Suppressor macrophage treated with lipopolysaccharide for 1 hour (primary cell): ENCODE data around the gene TLN1.
A peak's percentile ranks its signal among the peaks of the same experiment; 100 is the strongest.

Source experiments
- DNase-seq, 3 donors: peaks; one replicate each; pipeline ENCODE4 v3.0.0-alpha.2; 2020 to 2022

Gene TLN1, protein sequence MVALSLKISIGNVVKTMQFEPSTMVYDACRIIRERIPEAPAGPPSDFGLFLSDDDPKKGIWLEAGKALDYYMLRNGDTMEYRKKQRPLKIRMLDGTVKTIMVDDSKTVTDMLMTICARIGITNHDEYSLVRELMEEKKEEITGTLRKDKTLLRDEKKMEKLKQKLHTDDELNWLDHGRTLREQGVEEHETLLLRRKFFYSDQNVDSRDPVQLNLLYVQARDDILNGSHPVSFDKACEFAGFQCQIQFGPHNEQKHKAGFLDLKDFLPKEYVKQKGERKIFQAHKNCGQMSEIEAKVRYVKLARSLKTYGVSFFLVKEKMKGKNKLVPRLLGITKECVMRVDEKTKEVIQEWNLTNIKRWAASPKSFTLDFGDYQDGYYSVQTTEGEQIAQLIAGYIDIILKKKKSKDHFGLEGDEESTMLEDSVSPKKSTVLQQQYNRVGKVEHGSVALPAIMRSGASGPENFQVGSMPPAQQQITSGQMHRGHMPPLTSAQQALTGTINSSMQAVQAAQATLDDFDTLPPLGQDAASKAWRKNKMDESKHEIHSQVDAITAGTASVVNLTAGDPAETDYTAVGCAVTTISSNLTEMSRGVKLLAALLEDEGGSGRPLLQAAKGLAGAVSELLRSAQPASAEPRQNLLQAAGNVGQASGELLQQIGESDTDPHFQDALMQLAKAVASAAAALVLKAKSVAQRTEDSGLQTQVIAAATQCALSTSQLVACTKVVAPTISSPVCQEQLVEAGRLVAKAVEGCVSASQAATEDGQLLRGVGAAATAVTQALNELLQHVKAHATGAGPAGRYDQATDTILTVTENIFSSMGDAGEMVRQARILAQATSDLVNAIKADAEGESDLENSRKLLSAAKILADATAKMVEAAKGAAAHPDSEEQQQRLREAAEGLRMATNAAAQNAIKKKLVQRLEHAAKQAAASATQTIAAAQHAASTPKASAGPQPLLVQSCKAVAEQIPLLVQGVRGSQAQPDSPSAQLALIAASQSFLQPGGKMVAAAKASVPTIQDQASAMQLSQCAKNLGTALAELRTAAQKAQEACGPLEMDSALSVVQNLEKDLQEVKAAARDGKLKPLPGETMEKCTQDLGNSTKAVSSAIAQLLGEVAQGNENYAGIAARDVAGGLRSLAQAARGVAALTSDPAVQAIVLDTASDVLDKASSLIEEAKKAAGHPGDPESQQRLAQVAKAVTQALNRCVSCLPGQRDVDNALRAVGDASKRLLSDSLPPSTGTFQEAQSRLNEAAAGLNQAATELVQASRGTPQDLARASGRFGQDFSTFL (N-terminal part only)

DNA sequence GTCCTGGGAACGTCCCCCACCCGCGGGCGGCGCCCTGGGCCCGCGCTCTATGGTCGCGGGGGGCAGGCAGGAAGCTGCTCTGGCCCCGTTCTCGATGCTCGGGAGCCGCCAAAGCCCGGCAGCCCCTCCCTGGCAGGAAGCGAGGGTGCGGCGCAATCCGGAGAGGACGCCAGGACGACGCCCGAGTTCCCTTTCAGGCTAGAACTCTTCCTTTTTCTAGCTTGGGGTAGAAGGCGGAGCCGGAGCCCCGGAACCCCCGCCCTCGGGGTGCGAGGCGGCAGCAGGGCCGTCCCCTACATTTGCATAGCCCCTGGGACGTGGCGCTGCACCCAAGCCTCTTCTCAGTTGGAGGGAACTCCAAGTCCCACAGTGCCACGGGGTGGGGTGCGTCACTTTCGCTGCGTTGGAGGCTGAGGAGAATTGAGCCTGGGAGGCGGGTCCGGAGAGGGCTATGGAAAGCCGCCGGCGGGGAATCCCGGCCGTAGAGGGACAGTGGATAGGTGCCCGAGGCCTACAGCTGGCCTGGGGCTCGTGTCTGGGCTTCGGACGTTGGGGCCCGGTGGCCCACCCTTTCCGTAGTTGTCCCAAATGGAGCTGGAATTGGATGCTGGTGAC is at the start of gene TLN1, which contains the start of gene CREB3:
TLN1 (minus strand) TSS at position 11 of the 615 bp plus-strand sequence. CDS start 6,501 bp downstream, outside the sequence.
CREB3 (plus strand) TSS at position 482 of the 615 bp plus-strand sequence; CDS start at position 589, 107 bp downstream.
- DNase-seq, result peak; percentile 99 to 100 (median 100)

- no peak for DNase-seq
Measured at GRCh38 chr9:35781066-35781465, 49.1 kb upstream of the TLN1 start.

- no peak for DNase-seq
Measured at GRCh38 chr9:35778496-35778895, 46.5 kb upstream of the TLN1 start.

- no peak for DNase-seq
Measured at GRCh38 chr9:35776018-35776417, 44.0 kb upstream of the TLN1 start.

GRCh38 chr9:35774907-35775635 is 43.1 kb upstream of the TLN1 start:
- peak; percentile 64 to 69 (median 67) for DNase-seq

DNA sequence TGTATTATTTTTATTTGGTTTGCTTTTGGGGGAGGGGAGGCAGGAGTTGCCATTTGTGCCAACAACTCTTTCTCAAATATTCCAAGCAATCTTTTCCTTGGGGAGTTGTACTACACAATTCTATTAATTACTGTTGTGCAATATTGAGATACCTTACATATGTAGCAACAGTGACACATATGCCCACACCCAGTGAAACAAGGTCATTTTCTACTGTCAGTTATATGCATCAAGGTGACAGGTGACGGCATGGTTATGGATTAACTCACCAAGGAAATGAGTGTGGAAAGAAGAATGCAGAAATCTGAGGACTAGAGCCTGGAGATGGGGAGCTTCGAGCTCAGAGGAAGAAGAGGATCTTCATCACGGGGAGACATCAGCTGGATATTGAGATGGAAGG is 39.9 kb upstream of the TLN1 start:
- no peak for DNase-seq

DNA sequence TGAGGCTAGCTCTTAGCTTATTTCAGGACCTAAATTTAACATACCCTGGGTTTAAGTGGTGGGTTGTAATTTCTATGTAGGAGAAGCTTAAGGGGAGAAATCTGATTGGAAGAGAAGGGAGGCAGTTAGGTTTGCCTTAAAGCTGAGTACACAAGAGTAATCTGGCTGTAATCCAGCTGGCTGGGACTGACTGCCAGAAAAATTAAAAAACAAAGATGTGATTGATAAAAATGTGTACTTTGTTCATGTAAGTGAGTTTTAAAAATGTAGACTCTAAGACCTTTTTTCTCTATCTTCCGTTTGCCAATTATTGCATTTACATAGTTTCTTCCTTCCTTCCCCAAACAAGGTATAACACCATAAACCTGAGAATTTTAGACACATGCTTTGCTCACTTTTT is 39.5 kb upstream of the TLN1 start:
- DNase-seq, result no peak

DNA sequence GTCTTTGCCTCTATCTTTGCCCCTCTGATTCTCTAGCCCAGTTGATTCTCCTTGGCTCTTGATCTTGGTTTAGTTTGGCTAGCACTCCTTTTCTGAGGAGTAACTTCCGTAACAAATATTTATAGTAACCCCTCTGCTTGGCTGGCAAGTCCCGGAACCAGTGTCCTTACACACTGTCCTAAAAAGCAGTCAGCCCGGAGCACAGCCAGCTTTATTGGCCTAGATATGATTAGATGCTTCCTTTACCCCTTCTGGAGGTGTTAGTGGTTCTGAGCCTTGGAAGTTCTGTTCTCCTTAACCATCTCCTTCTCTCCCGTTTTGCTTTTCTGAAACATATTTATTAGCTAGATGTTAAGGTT is 39.1 kb upstream of the TLN1 start:
- DNase-seq, result no peak

DNA sequence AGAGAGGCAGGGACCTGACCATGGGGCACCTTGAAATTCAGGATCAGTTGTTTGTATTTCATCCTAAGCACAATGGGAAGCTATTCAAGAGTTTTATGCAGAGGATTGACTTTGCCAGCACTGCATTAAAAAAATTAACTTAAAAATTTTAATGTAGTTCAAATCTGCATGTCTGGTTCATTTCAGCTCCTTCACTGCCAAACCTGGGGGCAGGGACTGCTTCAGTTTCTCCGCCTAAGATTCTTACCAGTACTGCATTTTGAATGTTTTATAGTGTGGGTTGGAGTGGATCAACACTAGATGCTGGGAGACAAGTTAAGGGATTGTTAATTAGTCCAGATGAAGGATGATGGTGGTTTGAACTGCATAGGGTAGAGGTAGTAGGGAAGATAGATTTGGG is 37.8 kb upstream of the TLN1 start:
- DNase-seq, result no peak

DNA sequence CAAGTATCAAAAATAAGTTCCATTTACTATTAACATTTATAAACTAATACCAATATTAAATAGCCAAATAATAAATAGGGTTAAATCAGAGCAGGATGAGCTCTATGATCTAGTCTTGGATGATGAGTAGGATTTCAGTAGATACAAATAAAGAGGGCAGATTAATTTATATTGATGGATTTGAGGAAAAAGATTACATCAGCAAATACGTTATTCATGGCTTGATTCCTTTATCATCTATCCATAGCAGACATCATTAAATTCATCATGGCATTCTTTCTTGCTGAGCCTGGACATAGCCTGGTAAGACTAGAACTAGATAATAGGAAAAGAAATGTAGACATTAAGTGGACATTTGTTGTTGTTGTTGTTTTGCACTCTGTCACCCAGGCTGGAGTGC is 35.5 kb upstream of the TLN1 start:
- no peak for DNase-seq

GRCh38 chr9:35766997-35767396 is 35.0 kb upstream of the TLN1 start:
- no peak for DNase-seq

GRCh38 chr9:35763803-35764202 is 31.8 kb upstream of the TLN1 start:
- no peak for DNase-seq

DNA sequence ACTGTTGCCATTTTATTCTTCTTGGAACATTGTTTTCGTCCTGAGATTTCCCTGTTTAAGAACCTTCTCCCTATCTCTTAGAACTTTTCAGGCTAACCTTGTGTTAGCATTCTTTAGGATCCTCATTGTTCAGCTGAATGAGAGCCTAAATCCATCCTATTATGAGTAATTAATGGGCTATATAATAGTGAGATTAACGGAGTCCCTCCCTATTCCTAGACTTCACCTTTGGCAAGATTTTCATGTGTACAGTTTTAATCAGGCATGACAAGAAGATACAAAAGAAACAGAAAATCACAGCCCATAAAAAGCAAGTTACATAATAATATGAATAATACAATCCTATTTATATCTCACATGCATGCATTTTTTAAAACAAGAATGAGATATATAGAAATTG is 31.2 kb upstream of the TLN1 start:
- no peak for DNase-seq

DNA sequence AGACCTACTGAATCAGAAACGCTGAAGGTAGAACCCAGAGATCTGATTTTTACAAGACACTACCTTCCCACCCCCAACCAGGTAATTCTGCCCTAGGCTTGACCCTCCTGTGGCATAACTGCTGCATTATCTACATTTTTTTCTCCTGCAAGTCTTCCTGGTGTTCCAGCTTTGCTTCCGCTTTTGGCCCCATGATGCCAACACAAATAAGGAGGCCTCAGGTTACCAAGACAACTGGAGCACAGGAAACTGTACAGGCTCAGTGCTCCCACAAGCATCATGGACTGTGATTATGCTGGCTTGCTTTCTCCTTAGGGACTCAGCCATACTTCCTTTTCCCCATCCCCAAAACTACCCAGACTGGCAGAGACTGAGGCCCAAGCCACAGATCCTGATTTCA is 28.7 kb upstream of the TLN1 start:
- DNase-seq, result peak in 1 of 3 donors; percentile 25

- DNase-seq, result no peak
Measured at GRCh38 chr9:35759795-35760194, 27.8 kb upstream of the TLN1 start.

GRCh38 chr9:35758475-35759050 is 26.6 kb upstream of the TLN1 start:
- no peak for DNase-seq

GRCh38 chr9:35757892-35758275 is 25.9 kb upstream of the TLN1 start:
- no peak for DNase-seq

DNA sequence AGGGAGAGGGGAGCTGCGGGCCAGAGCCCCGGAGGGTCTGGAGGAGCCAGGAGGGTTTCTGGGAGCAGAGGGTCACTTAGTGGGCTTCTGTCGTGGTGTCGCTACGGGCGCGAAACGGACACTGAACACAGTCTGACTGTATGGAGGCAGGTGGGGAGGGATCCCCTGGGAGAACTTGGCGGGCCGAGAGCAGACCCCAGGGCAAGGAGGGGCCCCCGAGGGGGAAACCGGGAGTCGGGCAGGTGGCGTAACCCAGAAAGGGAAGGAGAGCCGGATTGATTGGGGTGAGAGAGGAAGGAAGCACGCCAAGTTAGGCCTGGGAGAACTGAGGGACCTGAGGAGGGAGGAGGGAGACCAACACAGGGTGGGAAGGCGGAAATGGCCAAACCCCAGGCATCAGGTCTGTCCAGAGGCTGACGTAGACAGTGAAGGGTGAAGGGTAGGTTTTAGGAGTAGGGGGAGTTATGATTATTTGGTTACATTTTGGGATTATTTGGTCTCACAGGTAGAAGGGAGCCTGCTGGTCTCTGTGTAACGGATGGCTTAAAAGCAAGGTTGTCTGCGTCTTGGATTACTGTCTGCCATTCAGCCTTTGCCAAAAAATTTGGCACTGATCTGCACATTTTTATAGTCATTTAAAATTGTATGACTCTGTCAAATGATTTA is 25.4 kb upstream of the TLN1 start:
- peak in 1 of 3 donors; percentile 21 for DNase-seq

DNA sequence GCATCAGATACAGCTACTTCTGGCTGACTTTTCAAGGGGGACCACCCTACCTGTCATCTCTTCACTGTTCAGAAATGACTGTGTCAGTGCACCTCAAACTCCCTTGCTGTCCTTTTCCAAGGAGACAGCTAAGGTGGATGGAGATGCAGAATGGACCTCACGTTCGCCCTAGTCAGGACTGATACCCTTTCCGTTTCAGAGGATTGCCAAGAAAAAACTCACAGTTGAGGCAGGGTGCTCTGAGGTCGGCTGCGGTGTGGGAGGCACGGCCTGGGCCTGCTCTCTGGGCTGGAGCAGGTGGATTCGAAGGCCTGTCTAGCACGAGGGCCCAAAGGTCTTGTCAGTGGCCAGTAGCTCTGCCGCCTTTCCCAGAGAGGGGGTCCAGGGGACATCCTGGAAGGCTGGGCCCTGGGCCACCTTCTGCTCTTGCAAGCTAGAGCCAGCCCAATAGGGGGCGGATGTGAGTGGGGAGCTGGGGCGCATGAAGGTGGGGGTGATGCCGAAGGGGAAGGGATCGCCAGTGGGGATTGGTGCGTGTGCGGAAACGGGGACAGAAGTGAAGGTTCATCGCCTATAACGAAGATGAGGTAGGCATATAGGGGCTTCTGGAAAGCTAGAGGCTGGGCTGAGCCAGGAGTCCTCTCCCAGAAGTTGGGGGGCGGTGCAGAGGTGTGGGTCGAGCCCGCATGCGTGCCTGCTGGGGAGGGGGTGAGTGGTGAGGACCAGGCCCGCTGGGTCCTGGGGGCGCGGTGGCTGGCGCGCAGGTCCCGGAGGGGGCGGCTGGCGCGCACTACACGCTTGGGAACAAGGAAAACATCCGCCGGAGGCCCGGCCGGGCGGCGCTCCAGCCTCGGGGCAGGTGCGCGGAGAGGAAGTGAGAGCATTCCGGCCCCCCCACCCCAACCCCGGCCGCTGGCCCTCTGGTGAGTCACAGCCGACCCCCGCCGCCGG is 24.6 kb upstream of the TLN1 start:
- peak in 1 of 3 donors; percentile 66 for DNase-seq

DNA sequence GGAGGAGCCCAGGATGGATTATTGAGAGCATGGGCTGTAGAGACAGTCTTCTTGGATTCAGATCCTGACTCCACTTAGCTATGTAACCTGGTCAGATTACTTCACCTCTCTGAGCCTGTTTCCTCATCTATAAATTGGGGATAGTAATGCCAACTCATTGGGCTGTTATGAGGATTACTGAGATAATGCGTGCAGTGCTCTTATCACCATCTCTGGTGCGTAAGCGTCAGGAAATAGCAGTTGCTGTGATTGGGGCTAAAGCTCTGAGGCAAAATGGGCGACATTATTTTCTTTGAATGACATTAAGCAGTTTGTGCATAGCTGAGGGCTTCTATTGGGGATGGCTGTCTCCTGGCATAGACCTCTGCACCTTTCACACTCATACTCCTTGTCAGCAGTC is 23.1 kb upstream of the TLN1 start:
- no peak for DNase-seq
